Sigmoid colon (tissue), 4 donors: ENCODE measurements around the gene DIP2C.
"Not testable (repeated sequence)": the region's sequence is repeated elsewhere in the genome, so short reads cannot be mapped to it uniquely, and the experiment has no call there.

Source experiments
- EP300 ChIP-seq, 4 donors: sonication (generic); formaldehyde crosslinking; IDR thresholded peaks; one replicate each; pipeline ENCODE4 v1.6.1; 2017; ENCODE audit warnings: antibody characterized with exemption in 4 of 4
- POLR2A ChIP-seq, 2 donors: fragments of 450-650 bp; IDR thresholded peaks; one replicate each; pipeline ENCODE4 v1.6.1; 2016; ENCODE audit warnings: antibody characterized with exemption in 2 of 2, mild to moderate bottlenecking in 2 of 2, moderate library complexity in 2 of 2
- POLR2AphosphoS5 ChIP-seq, 4 donors: sonication (generic); formaldehyde crosslinking; IDR thresholded peaks; one replicate each; pipeline ENCODE4 v1.6.1; 2017; ENCODE audit warnings: antibody characterized with exemption in 4 of 4
- TF ChIP-seq, protein P1 (sequence below), 4 experiments: fragments of 450-650 bp in 3 of 4; fragments of 200-600 bp in 1 of 4; IDR thresholded peaks; one replicate each; pipeline ENCODE4 v1.5.1; 2016 to 2019; ENCODE audit warnings: antibody characterized with exemption in 4 of 4, mild to moderate bottlenecking in 3 of 4, moderate library complexity in 2 of 4

DNA sequence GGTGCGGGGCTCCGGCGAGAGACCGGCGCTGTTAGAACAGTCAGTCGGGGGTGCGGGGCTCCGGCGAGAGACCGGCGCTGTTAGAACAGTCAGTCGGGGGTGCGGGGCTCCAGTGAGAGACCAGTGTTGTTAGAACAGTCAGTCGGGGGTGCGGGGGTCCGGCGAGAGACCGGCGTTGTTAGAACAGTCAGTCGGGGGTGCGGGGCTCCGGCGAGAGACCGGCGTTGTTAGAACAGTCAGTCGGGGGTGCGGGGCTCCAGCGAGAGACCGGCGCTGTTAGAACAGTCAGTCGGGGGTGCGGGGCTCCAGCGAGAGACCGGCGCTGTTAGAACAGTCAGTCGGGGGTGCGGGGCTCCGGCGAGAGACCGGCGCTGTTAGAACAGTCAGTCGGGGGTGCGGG, 366.4 kb downstream of the DIP2C start:
- not testable (repeated sequence) for TF ChIP-seq POLR2AphosphoS5, POLR2A, EP300 (IDR thresholded peaks at IDR 0.05)
- TF ChIP-seq, protein P1, sequence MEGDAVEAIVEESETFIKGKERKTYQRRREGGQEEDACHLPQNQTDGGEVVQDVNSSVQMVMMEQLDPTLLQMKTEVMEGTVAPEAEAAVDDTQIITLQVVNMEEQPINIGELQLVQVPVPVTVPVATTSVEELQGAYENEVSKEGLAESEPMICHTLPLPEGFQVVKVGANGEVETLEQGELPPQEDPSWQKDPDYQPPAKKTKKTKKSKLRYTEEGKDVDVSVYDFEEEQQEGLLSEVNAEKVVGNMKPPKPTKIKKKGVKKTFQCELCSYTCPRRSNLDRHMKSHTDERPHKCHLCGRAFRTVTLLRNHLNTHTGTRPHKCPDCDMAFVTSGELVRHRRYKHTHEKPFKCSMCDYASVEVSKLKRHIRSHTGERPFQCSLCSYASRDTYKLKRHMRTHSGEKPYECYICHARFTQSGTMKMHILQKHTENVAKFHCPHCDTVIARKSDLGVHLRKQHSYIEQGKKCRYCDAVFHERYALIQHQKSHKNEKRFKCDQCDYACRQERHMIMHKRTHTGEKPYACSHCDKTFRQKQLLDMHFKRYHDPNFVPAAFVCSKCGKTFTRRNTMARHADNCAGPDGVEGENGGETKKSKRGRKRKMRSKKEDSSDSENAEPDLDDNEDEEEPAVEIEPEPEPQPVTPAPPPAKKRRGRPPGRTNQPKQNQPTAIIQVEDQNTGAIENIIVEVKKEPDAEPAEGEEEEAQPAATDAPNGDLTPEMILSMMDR (IDR thresholded peaks at IDR 0.05) = not testable (repeated sequence)
